H1 (cell line): ENCODE measurements around the gene ZBTB38. TPM values are rescaled to one million over a fixed set of nuclear protein-coding genes. Genes with fewer than 3 reads are reported as not detected.

Source experiments
- CTCF ChIA-PET: fragments of 300-600 bp; sonication (Branson Sonifier 250); formaldehyde crosslinking; loops from one replicate; lab custom pipeline; 2021; ENCODE audit not compliant: partially characterized antibody; lab: Charles Lee
- POLR2A ChIA-PET: fragments of 300-600 bp; sonication (Branson Sonifier 250); formaldehyde crosslinking; loops from one replicate; lab custom pipeline; 2021; ENCODE audit warnings: inconsistent platforms; ENCODE audit not compliant: partially characterized antibody; lab: Charles Lee
- DNase-seq, 2 experiments: peaks; one replicate each; pipeline versions ENCODE4 v3.0.0 to v3.0.0-alpha.2; 2010 to 2022; ENCODE audit warnings: low spot score in 2 of 2, low read depth in 1 of 2, mixed read lengths in 1 of 2
- FAIRE-seq: peaks from 2 replicates; lab custom pipeline; 2011; peaks lifted over from hg19 to GRCh38; lab: Jason Lieb, UNC
- H2AFZ ChIP-seq: 2 replicates; pipeline ENCODE4 v1.8.1; 2012; ENCODE audit warnings: low read length, inconsistent platforms
- H2AK5ac ChIP-seq: 2 replicates; pipeline ENCODE4 v1.6.1; 2013; ENCODE audit warnings: low read depth, low read length
- H2BK120ac ChIP-seq: replicated peaks from 2 replicates; pipeline ENCODE3; 2013; ENCODE audit warnings: low read depth, low read length, inconsistent platforms
- H2BK12ac ChIP-seq: 2 replicates; pipeline ENCODE4 v1.6.1; 2013; ENCODE audit warnings: low read depth, low read length
- H2BK15ac ChIP-seq: 2 replicates; pipeline ENCODE4 v1.6.1; 2013; ENCODE audit warnings: low read length
- H2BK20ac ChIP-seq: 2 replicates; pipeline ENCODE4 v1.6.1; 2013; ENCODE audit warnings: low read length
- H2BK5ac ChIP-seq: 2 replicates; pipeline ENCODE4 v1.6.1; 2013; ENCODE audit warnings: low read depth, low read length
- H3K14ac ChIP-seq: 2 replicates; pipeline ENCODE4 v1.6.1; 2013; ENCODE audit warnings: inconsistent platforms; ENCODE audit not compliant: insufficient read length
- H3K18ac ChIP-seq: 2 replicates; pipeline ENCODE4 v1.6.1; 2013; ENCODE audit warnings: low read length; ENCODE audit errors: extremely low read depth
- H3K23ac ChIP-seq: 2 replicates; pipeline ENCODE4 v1.6.1; 2013; ENCODE audit warnings: inconsistent platforms; ENCODE audit not compliant: insufficient read length
- H3K23me2 ChIP-seq: 2 replicates; pipeline ENCODE4 v1.6.1; 2013; ENCODE audit warnings: low read depth, low read length
- H3K27ac ChIP-seq: 2 replicates; pipeline ENCODE4 v1.6.1; 2011; ENCODE audit warnings: low read depth, low read length, inconsistent platforms
- H3K27me3 ChIP-seq, 4 experiments: replicated peaks in 1 of 4; 1 replicate in 1 of 4; 2 replicates in 3 of 4; pipeline versions ENCODE4 v1.6.1 to v1.8.1; 2011 to 2013; ENCODE audit warnings: low read length in 3 of 4, mild to moderate bottlenecking in 3 of 4, inconsistent platforms in 2 of 4, mixed read lengths in 2 of 4, moderate library complexity in 1 of 4; ENCODE audit not compliant: control insufficient read depth in 3 of 4, insufficient read depth in 3 of 4; ENCODE audit errors: extremely low read depth in 1 of 4
- H3K36me3 ChIP-seq, 4 experiments: 2 replicates each; pipeline versions ENCODE4 v1.6.1 to v1.8.1; 2011 to 2013; ENCODE audit warnings: mild to moderate bottlenecking in 4 of 4, low read length in 3 of 4, moderate library complexity in 2 of 4, control low read depth in 1 of 4, inconsistent platforms in 1 of 4; ENCODE audit not compliant: insufficient read depth in 4 of 4, control insufficient read depth in 2 of 4
- H3K4ac ChIP-seq: replicated peaks from 2 replicates; pipeline ENCODE3; 2013; ENCODE audit warnings: low read length, low read depth, mixed read lengths, inconsistent platforms; ENCODE audit not compliant: insufficient read length
- H3K4me1 ChIP-seq, 4 experiments: replicated peaks in 1 of 4; 1 replicate in 1 of 4; 2 replicates in 3 of 4; pipeline versions ENCODE4 v1.6.1 to v1.8.1; 2011 to 2013; ENCODE audit warnings: low read length in 3 of 4, inconsistent platforms in 2 of 4, mixed read lengths in 1 of 4; ENCODE audit not compliant: insufficient read depth in 4 of 4, control insufficient read depth in 3 of 4
- H3K4me2 ChIP-seq, 2 experiments: 2 replicates each; pipeline versions ENCODE4 v1.6.1 to v1.8.1; 2011 to 2013; ENCODE audit warnings: low read depth in 2 of 2, low read length in 2 of 2, control low read depth in 1 of 2, inconsistent platforms in 1 of 2, mild to moderate bottlenecking in 1 of 2; ENCODE audit not compliant: insufficient read depth in 1 of 2
- H3K4me3 ChIP-seq, 4 experiments: fragments of 200-600, 300-600 bp in 1 of 4; sonication (generic), shearing (Covaris generic), sonication (Bioruptor Twin) in 1 of 4; 2 replicates each; pipeline versions ENCODE4 v1.5.1 to v1.8.1; 2011 to 2016; ENCODE audit warnings: low read length in 4 of 4, low read depth in 3 of 4, control low read depth in 2 of 4, inconsistent platforms in 2 of 4, mild to moderate bottlenecking in 2 of 4, mixed read lengths in 1 of 4, moderate library complexity in 1 of 4; ENCODE audit not compliant: insufficient read depth in 2 of 4; ENCODE audit errors: extremely low read depth in 1 of 4
- H3K56ac ChIP-seq: replicated peaks from 2 replicates; pipeline ENCODE3; 2013; ENCODE audit warnings: low read depth, mild to moderate bottlenecking, mixed read lengths, low read length, inconsistent platforms; ENCODE audit not compliant: insufficient read length
- H3K79me1 ChIP-seq: 2 replicates; pipeline ENCODE4 v1.6.1; 2013; ENCODE audit warnings: low read depth, low read length, control low read depth
- H3K79me2 ChIP-seq, 2 experiments: 2 replicates each; pipeline versions ENCODE4 v1.6.1 to v1.8.1; 2012 to 2013; ENCODE audit warnings: low read length in 2 of 2, mild to moderate bottlenecking in 2 of 2, inconsistent platforms in 1 of 2; ENCODE audit not compliant: insufficient read depth in 2 of 2, control insufficient read depth in 1 of 2
- H3K9ac ChIP-seq, 4 experiments: replicated peaks in 1 of 4; 1 replicate in 1 of 4; 2 replicates in 3 of 4; pipeline versions ENCODE4 v1.6.1 to v1.8.1; 2011 to 2013; ENCODE audit warnings: low read depth in 3 of 4, low read length in 3 of 4, control low read depth in 2 of 4, mild to moderate bottlenecking in 2 of 4, moderate library complexity in 2 of 4, inconsistent platforms in 1 of 4; ENCODE audit errors: extremely low read depth in 1 of 4
- H3K9me3 ChIP-seq, 2 experiments: 2 replicates each; pipeline versions ENCODE4 v1.6.1 to v1.8.1; 2012 to 2013; ENCODE audit warnings: mild to moderate bottlenecking in 2 of 2, moderate library complexity in 2 of 2, control low read depth in 1 of 2, inconsistent platforms in 1 of 2, low read depth in 1 of 2, low read length in 1 of 2, mixed read lengths in 1 of 2; ENCODE audit not compliant: insufficient read depth in 2 of 2
- H4K20me1 ChIP-seq, 2 experiments: replicated peaks in 1 of 2; 2 replicates each; pipeline versions ENCODE3 to v1.8.1; 2011 to 2013; ENCODE audit warnings: inconsistent platforms in 2 of 2, low read length in 2 of 2, mild to moderate bottlenecking in 1 of 2; ENCODE audit not compliant: insufficient read depth in 2 of 2, control insufficient read depth in 1 of 2
- H4K5ac ChIP-seq: 2 replicates; pipeline ENCODE4 v1.6.1; 2013; ENCODE audit warnings: low read length, low read depth, mixed read lengths, inconsistent platforms; ENCODE audit not compliant: insufficient read length
- H4K8ac ChIP-seq: 2 replicates; pipeline ENCODE4 v1.8.0; 2013; ENCODE audit warnings: mild to moderate bottlenecking, moderate library complexity, low read length, inconsistent platforms; ENCODE audit not compliant: insufficient read depth; ENCODE audit errors: extremely low read depth
- H4K91ac ChIP-seq: replicated peaks from 2 replicates; pipeline ENCODE3; 2013; ENCODE audit warnings: low read length, mixed read lengths, inconsistent platforms; ENCODE audit not compliant: insufficient read length
- CREB1 ChIP-seq: IDR thresholded peaks from 2 replicates; pipeline ENCODE4 v1.6.1; 2012; ENCODE audit warnings: inconsistent platforms
- MAFK ChIP-seq: IDR thresholded peaks from 2 replicates; pipeline ENCODE4 v1.6.1; 2012; ENCODE audit warnings: low read depth, mild to moderate bottlenecking, improper control_type of control experiment, low read length
- RFX5 ChIP-seq: IDR thresholded peaks from 2 replicates; pipeline ENCODE4 v1.6.1; 2011; ENCODE audit warnings: low read depth, low read length, improper control_type of control experiment, borderline replicate concordance
- SIN3A ChIP-seq, 2 experiments: IDR thresholded peaks in 1 of 2; conservative IDR thresholded peaks in 1 of 2; 2 replicates each; pipeline ENCODE4 v1.6.1; 2011 to 2012; ENCODE audit warnings: low read length in 2 of 2, improper control_type of control experiment in 1 of 2, low read depth in 1 of 2, mild to moderate bottlenecking in 1 of 2
- WGBS, 2 experiments: shearing (Covaris generic) in 1 of 2; methylation state at CpG; one replicate each; pipeline versions ENCODE4 v1.1.6 to v1.1.7; 2013 to 2015; ENCODE audit warnings: low lambda C conversion rate in 2 of 2, mixed read lengths in 2 of 2, inconsistent platforms in 1 of 2, low coverage in 1 of 2, missing lambda C conversion rate in 1 of 2; ENCODE audit not compliant: insufficient replicate concordance in 2 of 2, insufficient coverage in 1 of 2, insufficient read length in 1 of 2; ENCODE audit errors: extremely low coverage in 1 of 2, missing lambda C conversion rate in 1 of 2; 5-methylcytosine and 5-hydroxymethylcytosine counted together
- polyA plus RNA-seq, 7 experiments: library from polyadenylated mRNA; depleted of rRNA in 3 of 7; stranded (reverse) in 5 of 7; unstranded in 2 of 7; fragments of >200 nt in 5 of 7; fragments of 200-250 nt in 2 of 7; gene quantifications; 1 replicate in 5 of 7; 2 replicates in 1 of 7; 4 replicates in 1 of 7; pipeline versions ENCODE4 v1.2.1 to v1.2.3, GENCODE V29; 2011 to 2013; ENCODE audit warnings: missing spikeins in 2 of 7, mixed read lengths in 2 of 7
- total RNA-seq: library from RNA; stranded (reverse); fragmentation: NEBNext Ultra II Directional; extraction: Animal tissue kit (Norgen Biotek cat#: 25700); gene quantifications from 2 replicates; pipeline ENCODE4 v1.2.1, GENCODE V29; 2021
- TF ChIP-seq, protein P1 (sequence below): IDR thresholded peaks from 2 replicates; pipeline ENCODE4 v1.6.1; 2011; ENCODE audit warnings: low read length, improper control_type of control experiment

ZBTB38 gene
- total and polyA plus RNA-seq, 2 of the 8 experiments (the other 6 are each of a cell fraction or from before 2014, with no cell fraction given) = 4.4 to 10.5 TPM

- H3K14ac ChIP-seq = no peak overlapping the region
- no peaks in the 10 kb centered on the region for H3K79me2 ChIP-seq
- H2BK5ac ChIP-seq = no peak overlapping the region
- ChIA-PET CTCF (interaction anchor here (0.6 to 5.9 kb wide), 8 partner anchors 8 to 99 kb away, joined by 3 to 42 read pairs (median 3); no protein-coding TSS in a partner anchor), POLR2A (interaction anchor here (0.7 kb wide), 1 partner anchor 18 kb away, joined by 4 read pairs; no protein-coding TSS in a partner anchor)
- 84% methylated on average over 5 of the region's 5 CpGs; no CpG with 5 or more reads in 1 of the 2 experiments for WGBS, 2 experiments
- no peak overlapping the region for H3K23ac ChIP-seq
- H3K27ac ChIP-seq = no peak overlapping the region
- H3K18ac ChIP-seq = no peak overlapping the region
- no peak overlapping the region for H4K5ac ChIP-seq
- no peaks in the 10 kb centered on the region for H3K27me3 ChIP-seq
- H3K79me1 ChIP-seq = no peaks in the 10 kb centered on the region
- no peaks in the 10 kb centered on the region for H3K4me1 ChIP-seq
- H3K36me3 ChIP-seq = no peaks in the 10 kb centered on the region
- H4K8ac ChIP-seq = no peak overlapping the region
- H2BK120ac ChIP-seq = no peak overlapping the region
- no peak overlapping the region for H2AK5ac ChIP-seq
- H4K91ac ChIP-seq = no peak overlapping the region
- no peak overlapping the region for H2BK20ac ChIP-seq
- H2BK15ac ChIP-seq = no peak overlapping the region
- H3K4me2 ChIP-seq = no peak overlapping the region
- no peaks in the 10 kb centered on the region for H3K9me3 ChIP-seq
- no peak overlapping the region for H3K9ac ChIP-seq
- H3K56ac ChIP-seq = no peak overlapping the region
- no peak overlapping the region for H3K4ac ChIP-seq
- no peak overlapping the region for H2BK12ac ChIP-seq
- H4K20me1 ChIP-seq = no peaks in the 10 kb centered on the region
- FAIRE-seq (no peak), DNase-seq (no peak)
- H3K4me3 ChIP-seq = no peak overlapping the region
- TF ChIP-seq, protein P1, sequence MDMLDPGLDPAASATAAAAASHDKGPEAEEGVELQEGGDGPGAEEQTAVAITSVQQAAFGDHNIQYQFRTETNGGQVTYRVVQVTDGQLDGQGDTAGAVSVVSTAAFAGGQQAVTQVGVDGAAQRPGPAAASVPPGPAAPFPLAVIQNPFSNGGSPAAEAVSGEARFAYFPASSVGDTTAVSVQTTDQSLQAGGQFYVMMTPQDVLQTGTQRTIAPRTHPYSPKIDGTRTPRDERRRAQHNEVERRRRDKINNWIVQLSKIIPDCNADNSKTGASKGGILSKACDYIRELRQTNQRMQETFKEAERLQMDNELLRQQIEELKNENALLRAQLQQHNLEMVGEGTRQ = no peak
- TF ChIP-seq RFX5 = no peak
- no peak for TF ChIP-seq CREB1
- no peak for TF ChIP-seq MAFK
- no peak for TF ChIP-seq SIN3A (conservative IDR thresholded peaks at IDR 0.05 in 1 of 2, IDR thresholded peaks at IDR 0.05 in 1 of 2; ENCODE audit: low read depth in 1 of 2, low read length in 2 of 2)
- no peaks in the 10 kb centered on the region for H3K23me2 ChIP-seq
- no peak overlapping the region for H2AFZ ChIP-seq
These were observed 21.9 kb upstream of the ZBTB38 start for GRCh38 chr3:141346418-141346817.
